Stomach (tissue), 9 donors: ENCODE results near the gene NUDT2. TPM values are rescaled to one million over a fixed set of nuclear protein-coding genes. Genes with fewer than 3 reads are reported as not detected.

Experiments
- DNase-seq, 2 donors: peaks; one replicate each; pipeline versions ENCODE4 v3.0.0 to v3.0.0-alpha.2; 2013 to 2019
- H3K27ac ChIP-seq, 5 donors: fragments of 200-600 bp in 4 of 5; sonication (generic) in 4 of 5; one replicate each; pipeline ENCODE4 v1.5.1; 2013 to 2019; ENCODE audit warnings: mild to moderate bottlenecking in 1 of 5, moderate library complexity in 1 of 5
- H3K27me3 ChIP-seq, 3 donors: fragments of 200-600 bp; sonication (generic); one replicate each; pipeline ENCODE4 v1.5.1; 2017 to 2019; ENCODE audit warnings: mixed run types in 1 of 3
- H3K36me3 ChIP-seq, 4 donors: fragments of 200-600 bp; sonication (generic); 1 replicate in 3 of 4; 2 replicates in 1 of 4; pipeline ENCODE4 v1.5.1; 2016 to 2019
- H3K4me1 ChIP-seq, 4 donors: fragments of 200-600 bp; sonication (generic); one replicate each; pipeline ENCODE4 v1.5.1; 2016 to 2019
- H3K4me3 ChIP-seq, 4 donors: fragments of 200-600 bp; sonication (generic) in 3 of 4; one replicate each; pipeline ENCODE4 v1.5.1; 2016 to 2019; ENCODE audit warnings: mild to moderate bottlenecking in 1 of 4
- H3K9me3 ChIP-seq, 4 donors: fragments of 200-600 bp; sonication (generic); one replicate each; pipeline ENCODE4 v1.5.1; 2016 to 2019
- CTCF ChIP-seq, 7 experiments: fragments of 450-650 bp in 4 of 7; fragments of 200-600 bp in 3 of 7; sonication (generic) in 3 of 7; IDR thresholded peaks; one replicate each; pipeline ENCODE4 v1.5.1; 2016 to 2019; ENCODE audit warnings: antibody characterized with exemption in 7 of 7, control low read depth in 2 of 7, mild to moderate bottlenecking in 1 of 7
- EP300 ChIP-seq: sonication (generic); formaldehyde crosslinking; IDR thresholded peaks from one replicate; pipeline ENCODE4 v1.6.1; 2017; ENCODE audit warnings: antibody characterized with exemption
- POLR2A ChIP-seq, 4 donors: fragments of 450-650 bp; IDR thresholded peaks; one replicate each; pipeline ENCODE4 v1.6.1; 2016; ENCODE audit warnings: antibody characterized with exemption in 4 of 4, control low read depth in 2 of 4, mild to moderate bottlenecking in 1 of 4, moderate library complexity in 1 of 4
- POLR2AphosphoS5 ChIP-seq, 3 donors: sonication (generic); formaldehyde crosslinking; IDR thresholded peaks; one replicate each; pipeline ENCODE4 v1.6.1; 2016; ENCODE audit warnings: antibody characterized with exemption in 3 of 3
- WGBS, 5 donors: extraction: QIAGEN DNeasy Blood & Tissue Kit in 3 of 5; methylation state at CpG; one replicate each; pipeline versions ENCODE4 v1.1.5 to v1.1.7; 2013 to 2018; 5-methylcytosine and 5-hydroxymethylcytosine counted together
- intact Hi-C: fragments of 100-400 bp; cut with DNase I; formaldehyde crosslinking; loops from one replicate; pipeline ENCODE4 v1.15.1; 2023; ENCODE audit warnings: low total_unique reads
- polyA plus RNA-seq, 3 donors: library from polyadenylated mRNA; stranded (reverse); fragments of 200-250 nt; gene quantifications; one replicate each; pipeline ENCODE4 v1.2.3, GENCODE V29; 2013
- total RNA-seq, 5 donors: library from RNA; depleted of rRNA; stranded (reverse); fragments of >200 nt; gene quantifications; one replicate each; pipeline versions ENCODE4 v1.1.0 to v1.2.3, GENCODE V29; 2014 to 2016
- donor health status: healthy with polysubstance abuse.
- donor health status: Bipolar disorder and iron deficiency.
- donor health status: healthy.

Gene NUDT2
- total and polyA plus RNA-seq, 8 donors: 0.87 to 73.2 (median 23.1) TPM

GRCh38 chr9:34322899-34323591, 6.3 kb upstream of the NUDT2 start:
- no peak for TF ChIP-seq POLR2A (IDR thresholded peaks at IDR 0.05)
- no peak for TF ChIP-seq POLR2AphosphoS5 (IDR thresholded peaks at IDR 0.05)
- TF ChIP-seq EP300: no peak
- no peak for TF ChIP-seq CTCF (IDR thresholded peaks at IDR 0.05)
- no peak for DNase-seq
- intact Hi-C loops: no loop called here
- no peak overlapping the region for H3K27ac ChIP-seq
- H3K4me1 ChIP-seq: peaks cover 0 to 7% (median under 1%) of the 10 kb centered on the region in 4 donors
- H3K9me3 ChIP-seq: no peaks in the 10 kb centered on the region
- no peaks in the 10 kb centered on the region for H3K27me3 ChIP-seq
- whole genome bisulfite sequencing, 5 donors: 62 to 72% (median 71%) methylated on average over 2 of the region's 2 CpGs
- no peaks in the 10 kb centered on the region for H3K36me3 ChIP-seq
- no peak overlapping the region for H3K4me3 ChIP-seq

DNA sequence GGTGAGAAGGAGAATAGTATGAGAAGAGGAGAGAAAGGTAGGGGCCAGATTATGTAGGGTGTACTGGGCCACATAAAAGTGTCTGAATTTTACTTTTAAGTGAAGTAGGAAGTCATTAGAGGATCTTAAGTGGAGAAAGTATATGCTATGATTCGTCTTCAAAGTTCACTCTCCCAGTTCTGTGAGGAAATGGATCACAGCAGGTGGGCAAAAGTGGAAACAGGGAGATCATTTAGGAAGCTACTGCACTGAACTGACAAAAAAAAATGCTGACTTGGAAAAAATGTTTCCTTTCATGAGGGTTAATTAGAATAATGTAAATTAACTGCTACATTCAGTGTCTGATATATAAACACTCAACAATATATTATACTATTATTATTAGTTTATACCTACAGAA, 2.7 kb upstream of the NUDT2 start:
- H3K4me1 ChIP-seq: peaks cover 9 to 31% (median 18%) of the 10 kb centered on the region in 4 donors
- DNase-seq: no peak
- no peak overlapping the region for H3K4me3 ChIP-seq
- H3K27me3 ChIP-seq: no peaks in the 10 kb centered on the region
- TF ChIP-seq EP300 (no peak), POLR2A (IDR thresholded peaks at IDR 0.05) (no peak), POLR2AphosphoS5 (IDR thresholded peaks at IDR 0.05) (no peak), CTCF (IDR thresholded peaks at IDR 0.05) (no peak)
- 67 to 85% (median 84%) methylated on average over 1 of the region's 1 CpG for WGBS, 5 donors
- H3K27ac ChIP-seq: no peak overlapping the region
- no peaks in the 10 kb centered on the region for H3K9me3 ChIP-seq
- no peaks in the 10 kb centered on the region for H3K36me3 ChIP-seq
- intact Hi-C loops: no loop called here

GRCh38 chr9:34328500-34328986, 826 bp upstream of the NUDT2 start:
- DNase-seq: no peak
- 0 to 1% (median 0%) methylated on average over 11 of the region's 11 CpGs for WGBS, 5 donors
- intact Hi-C loops: no loop called here

GRCh38 chr9:34331196-34331595, 1.8 kb downstream of the NUDT2 start:
- Histone ChIP-seq H3K9me3 (no peaks in the 10 kb centered on the region), H3K4me1 (peaks cover 9 to 59% (median 35%) of the 10 kb centered on the region in 4 donors), H3K4me3 (no peak overlapping the region), H3K36me3 (no peaks in the 10 kb centered on the region), H3K27me3 (no peaks in the 10 kb centered on the region), H3K27ac (no peak overlapping the region)
- WGBS, 5 donors: 71 to 84% (median 76%) methylated on average over 1 of the region's 1 CpG
- DNase-seq: no peak
- intact Hi-C loops: no loop called here
- TF ChIP-seq POLR2AphosphoS5 (IDR thresholded peaks at IDR 0.05) (no peak), EP300 (no peak), POLR2A (IDR thresholded peaks at IDR 0.05) (no peak), CTCF (IDR thresholded peaks at IDR 0.05) (no peak)

More at GRCh38 chr9:34328500-34328986, 826 bp upstream of the NUDT2 start:
- no peaks in the 10 kb centered on the region for H3K36me3 ChIP-seq
- no peaks in the 10 kb centered on the region for H3K9me3 ChIP-seq
- TF ChIP-seq EP300: no peak
- no peak for TF ChIP-seq POLR2AphosphoS5 (IDR thresholded peaks at IDR 0.05)
- no peak for TF ChIP-seq CTCF (IDR thresholded peaks at IDR 0.05)
- no peaks in the 10 kb centered on the region for H3K27me3 ChIP-seq
- peaks cover 9 to 43% (median 26%) of the 10 kb centered on the region in 4 donors for H3K4me1 ChIP-seq
- peak overlapping the region; percentile 51 to 76 (median 70) for H3K4me3 ChIP-seq
- H3K27ac ChIP-seq: peak overlapping the region; percentile 11 to 97 (median 92)
